OCI-LY1 (cell line): Measurements from ENCODE around the gene SLC27A4.

Experiments used
- H2AFZ ChIP-seq: fragments of 200-600 bp; sonication (generic), shearing (Covaris generic); 2 replicates; pipeline ENCODE4 v1.6.0; 2014; ENCODE audit warnings: antibody characterized with exemption, mild to moderate bottlenecking, low read length
- H3F3A ChIP-seq: fragments of 200-600 bp; sonication (generic), shearing (Covaris generic); 2 replicates; pipeline ENCODE4 v1.6.0; 2014; ENCODE audit warnings: mild to moderate bottlenecking, antibody characterized with exemption, low read length, moderate library complexity; ENCODE audit not compliant: insufficient read depth
- H3K27ac ChIP-seq: fragments of 200-600 bp; sonication (generic); 2 replicates; pipeline ENCODE4 v1.5.1; 2014; ENCODE audit warnings: low read length, mixed run types, mild to moderate bottlenecking, low read depth; ENCODE audit not compliant: poor library complexity, severe bottlenecking
- H3K27me3 ChIP-seq: fragments of 200-600 bp; sonication (generic); 2 replicates; pipeline ENCODE4 v1.6.0; 2014; ENCODE audit warnings: antibody characterized with exemption, mild to moderate bottlenecking, low read length, moderate library complexity; ENCODE audit not compliant: insufficient read depth
- H3K36me3 ChIP-seq: fragments of 200-600 bp; sonication (generic); 2 replicates; pipeline ENCODE4 v1.6.1; 2014; ENCODE audit warnings: mild to moderate bottlenecking, antibody characterized with exemption, low read length, moderate library complexity, mixed read lengths; ENCODE audit not compliant: insufficient read depth
- H3K4me1 ChIP-seq: fragments of 200-600 bp; sonication (generic); 2 replicates; pipeline ENCODE4 v1.5.1; 2014; ENCODE audit warnings: mild to moderate bottlenecking, low read length, moderate library complexity; ENCODE audit not compliant: insufficient read depth, severe bottlenecking
- H3K4me2 ChIP-seq: fragments of 200-600 bp; sonication (generic), shearing (Covaris generic); 2 replicates; pipeline ENCODE4 v1.6.1; 2014; ENCODE audit warnings: low read length
- H3K4me3 ChIP-seq: fragments of 200-600 bp; sonication (generic); 2 replicates; pipeline ENCODE4 v1.5.1; 2014; ENCODE audit warnings: low read length, low read depth, mild to moderate bottlenecking, mixed read lengths; ENCODE audit not compliant: poor library complexity, severe bottlenecking
- H3K79me2 ChIP-seq: fragments of 200-600 bp; shearing (Covaris generic); 2 replicates; pipeline ENCODE4 v1.6.1; 2016; ENCODE audit warnings: mixed run types, low read length, mixed read lengths; ENCODE audit not compliant: insufficient read depth
- H3K9ac ChIP-seq: fragments of 200-600 bp; sonication (generic), shearing (Covaris generic); 2 replicates; pipeline ENCODE4 v1.6.1; 2014; ENCODE audit warnings: mild to moderate bottlenecking, low read length, mixed read lengths
- H3K9me2 ChIP-seq: fragments of 200-600 bp; sonication (generic), shearing (Covaris generic); 2 replicates; pipeline ENCODE4 v1.6.1; 2014; ENCODE audit warnings: low read depth, mild to moderate bottlenecking, low read length, mixed read lengths
- H3K9me3 ChIP-seq: fragments of 200-600 bp; shearing (Covaris generic); 2 replicates; pipeline ENCODE4 v1.6.1; 2014; ENCODE audit warnings: low read length, mixed read lengths
- H4K20me1 ChIP-seq: fragments of 200-600 bp; sonication (generic), shearing (Covaris generic); 2 replicates; pipeline ENCODE4 v1.6.0; 2016; ENCODE audit warnings: mild to moderate bottlenecking, low read length; ENCODE audit not compliant: insufficient read depth
- EZH2 ChIP-seq: fragments of 200-600 bp; sonication (generic), shearing (Covaris generic); IDR thresholded peaks from 2 replicates; pipeline ENCODE4 v1.8.0; 2017; ENCODE audit warnings: borderline replicate concordance, mixed run types, mild to moderate bottlenecking, antibody characterized with exemption, low read length, moderate library complexity, mixed read lengths
- TF ChIP-seq, protein P1 (sequence below): fragments of 200-600 bp; sonication (generic), shearing (Covaris generic); IDR thresholded peaks from 2 replicates; pipeline ENCODE4 v1.5.1; 2017; ENCODE audit warnings: mild to moderate bottlenecking, antibody characterized with exemption, low read length, moderate library complexity, mixed read lengths

SLC27A4 gene

DNA sequence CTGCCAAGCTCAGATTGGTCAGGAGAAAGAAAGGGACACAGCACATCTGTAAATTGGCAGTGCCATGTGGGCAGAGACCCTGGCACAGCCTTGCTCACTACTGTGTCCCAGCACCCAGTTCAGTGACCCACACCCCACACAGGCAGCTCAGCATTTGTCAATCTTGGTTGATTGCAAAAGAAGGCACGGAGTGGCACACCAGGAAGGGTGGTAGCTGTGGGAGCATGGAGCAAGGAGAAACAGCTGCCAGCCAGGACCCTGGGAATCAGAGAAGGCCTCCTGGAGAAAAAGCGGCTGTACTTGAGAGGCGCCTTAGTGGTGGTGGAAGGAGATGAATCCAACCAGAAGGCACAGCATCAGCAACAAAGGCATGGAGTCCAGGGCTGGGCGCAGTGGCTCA, 3.5 kb downstream of the SLC27A4 start:
- Histone ChIP-seq H2AFZ (no peak overlapping the region), H3K9me3 (no peaks in the 10 kb centered on the region), H3K27me3 (no peaks in the 10 kb centered on the region), H3K27ac (no peak overlapping the region), H4K20me1 (no peaks in the 10 kb centered on the region), H3K9ac (no peak overlapping the region), H3K79me2 (no peaks in the 10 kb centered on the region), H3K4me1 (peaks cover 15% of the 10 kb centered on the region), H3K4me3 (no peak overlapping the region), H3K4me2 (no peak overlapping the region), H3F3A (no peaks in the 10 kb centered on the region), H3K36me3 (peaks cover 26% of the 10 kb centered on the region), H3K9me2 (no peaks in the 10 kb centered on the region)
- TF ChIP-seq, protein P1, sequence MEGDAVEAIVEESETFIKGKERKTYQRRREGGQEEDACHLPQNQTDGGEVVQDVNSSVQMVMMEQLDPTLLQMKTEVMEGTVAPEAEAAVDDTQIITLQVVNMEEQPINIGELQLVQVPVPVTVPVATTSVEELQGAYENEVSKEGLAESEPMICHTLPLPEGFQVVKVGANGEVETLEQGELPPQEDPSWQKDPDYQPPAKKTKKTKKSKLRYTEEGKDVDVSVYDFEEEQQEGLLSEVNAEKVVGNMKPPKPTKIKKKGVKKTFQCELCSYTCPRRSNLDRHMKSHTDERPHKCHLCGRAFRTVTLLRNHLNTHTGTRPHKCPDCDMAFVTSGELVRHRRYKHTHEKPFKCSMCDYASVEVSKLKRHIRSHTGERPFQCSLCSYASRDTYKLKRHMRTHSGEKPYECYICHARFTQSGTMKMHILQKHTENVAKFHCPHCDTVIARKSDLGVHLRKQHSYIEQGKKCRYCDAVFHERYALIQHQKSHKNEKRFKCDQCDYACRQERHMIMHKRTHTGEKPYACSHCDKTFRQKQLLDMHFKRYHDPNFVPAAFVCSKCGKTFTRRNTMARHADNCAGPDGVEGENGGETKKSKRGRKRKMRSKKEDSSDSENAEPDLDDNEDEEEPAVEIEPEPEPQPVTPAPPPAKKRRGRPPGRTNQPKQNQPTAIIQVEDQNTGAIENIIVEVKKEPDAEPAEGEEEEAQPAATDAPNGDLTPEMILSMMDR: no peak
- TF ChIP-seq EZH2: no peak

DNA sequence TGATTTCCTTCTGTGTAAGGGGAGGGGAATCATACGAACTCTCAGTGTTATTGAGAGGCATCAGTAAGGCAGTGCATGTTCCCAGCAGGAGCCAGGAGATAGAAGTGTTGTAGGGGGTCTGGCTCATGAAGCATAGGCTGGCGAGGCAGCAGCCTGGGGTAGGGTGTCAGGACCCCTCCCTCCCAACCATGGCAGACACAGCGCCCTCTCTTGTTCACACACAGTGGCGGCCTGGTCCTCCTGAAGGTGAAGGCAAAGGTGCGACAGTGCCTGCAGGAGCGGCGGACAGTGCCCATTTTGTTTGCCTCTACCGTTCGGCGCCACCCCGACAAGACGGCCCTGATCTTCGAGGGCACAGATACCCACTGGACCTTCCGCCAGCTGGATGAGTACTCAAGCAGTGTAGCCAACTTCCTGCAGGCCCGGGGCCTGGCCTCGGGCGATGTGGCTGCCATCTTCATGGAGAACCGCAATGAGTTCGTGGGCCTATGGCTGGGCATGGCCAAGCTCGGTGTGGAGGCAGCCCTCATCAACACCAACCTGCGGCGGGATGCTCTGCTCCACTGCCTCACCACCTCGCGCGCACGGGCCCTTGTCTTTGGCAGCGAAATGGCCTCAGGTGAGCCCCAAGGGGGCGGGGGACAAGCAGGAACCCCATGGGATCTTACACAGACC, 4.7 kb downstream of the SLC27A4 start:
- H3K4me1 ChIP-seq: peaks cover 5% of the 10 kb centered on the region
- H3K27ac ChIP-seq: no peak overlapping the region
- no peak overlapping the region for H3K4me3 ChIP-seq
- no peaks in the 10 kb centered on the region for H3K79me2 ChIP-seq
- peaks cover 33% of the 10 kb centered on the region for H3K36me3 ChIP-seq
- no peaks in the 10 kb centered on the region for H3K9me3 ChIP-seq
- H4K20me1 ChIP-seq: no peaks in the 10 kb centered on the region
- no peak overlapping the region for H2AFZ ChIP-seq
- no peak overlapping the region for H3K4me2 ChIP-seq
- no peak overlapping the region for H3K9ac ChIP-seq
- H3F3A ChIP-seq: no peaks in the 10 kb centered on the region
- TF ChIP-seq, protein P1: no peak
- TF ChIP-seq EZH2: no peak
- no peaks in the 10 kb centered on the region for H3K9me2 ChIP-seq
- no peaks in the 10 kb centered on the region for H3K27me3 ChIP-seq

DNA sequence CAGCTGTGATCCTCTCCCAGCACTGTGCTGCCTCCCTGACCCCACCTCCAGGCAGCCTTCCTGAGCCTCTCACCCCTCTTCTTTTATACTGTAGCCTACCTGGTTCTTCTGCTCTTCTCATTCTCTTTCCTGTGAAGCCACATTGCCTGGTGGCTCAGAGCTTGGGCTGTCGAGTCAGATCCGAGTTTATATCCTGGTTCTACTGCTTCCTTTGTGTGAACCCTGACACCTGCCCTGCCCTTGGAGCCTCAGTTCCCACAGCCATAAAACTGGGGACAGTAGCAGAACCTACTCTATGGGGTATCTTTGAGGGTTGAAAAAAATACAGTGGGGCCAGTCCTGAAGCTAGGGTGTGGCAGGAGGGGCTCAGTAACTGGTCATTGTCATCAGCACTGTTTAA, 8.8 kb downstream of the SLC27A4 start:
- Histone ChIP-seq H3K27ac (no peak overlapping the region), H3K36me3 (peaks cover 37% of the 10 kb centered on the region), H3K9me2 (no peaks in the 10 kb centered on the region), H3K4me3 (no peak overlapping the region), H2AFZ (no peak overlapping the region), H4K20me1 (no peaks in the 10 kb centered on the region), H3K79me2 (no peaks in the 10 kb centered on the region), H3F3A (no peaks in the 10 kb centered on the region), H3K4me1 (no peaks in the 10 kb centered on the region), H3K4me2 (no peak overlapping the region), H3K27me3 (no peaks in the 10 kb centered on the region), H3K9ac (no peak overlapping the region), H3K9me3 (no peaks in the 10 kb centered on the region)
- no peak for TF ChIP-seq EZH2

DNA sequence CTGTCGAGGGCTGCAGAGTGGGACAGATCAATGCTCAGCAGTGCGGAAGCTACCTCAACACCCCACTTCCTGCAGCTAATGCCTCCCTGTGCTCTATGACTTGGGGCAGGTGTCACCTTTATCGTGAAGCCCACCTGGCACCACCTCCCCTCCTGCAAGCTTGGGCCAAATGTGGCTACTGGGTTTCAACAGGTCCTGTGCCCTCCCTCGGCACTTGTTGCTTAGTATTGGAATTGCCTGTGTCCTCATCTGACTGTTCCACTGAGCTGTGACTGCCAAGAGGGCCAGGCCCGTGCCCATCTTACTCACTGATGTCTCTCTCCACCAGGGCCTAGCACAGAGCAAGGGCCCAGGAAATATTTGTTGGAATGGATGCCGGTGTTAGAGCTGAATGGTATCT, 9.4 kb downstream of the SLC27A4 start:
- Histone ChIP-seq H3K79me2 (no peaks in the 10 kb centered on the region), H3K36me3 (peaks cover 35% of the 10 kb centered on the region), H3K27me3 (no peaks in the 10 kb centered on the region), H3K9ac (no peak overlapping the region), H4K20me1 (no peaks in the 10 kb centered on the region), H3K9me3 (no peaks in the 10 kb centered on the region), H2AFZ (no peak overlapping the region), H3K9me2 (no peaks in the 10 kb centered on the region), H3F3A (no peaks in the 10 kb centered on the region), H3K27ac (no peak overlapping the region), H3K4me2 (no peak overlapping the region), H3K4me3 (no peak overlapping the region), H3K4me1 (no peaks in the 10 kb centered on the region)
- no peak for TF ChIP-seq EZH2
- TF ChIP-seq, protein P1: no peak
